DMS53 treated with DMSO at 0.1 percent for 48 hours (cell line): ENCODE data around the gene NRXN2.

ENCODE experiments used
- DNase-seq: peaks from one replicate; lab custom pipeline; 2025; ENCODE audit not compliant: unreplicated experiment; lab: John Stamatoyannopoulos, UW

NRXN2 gene

GRCh38 chr11:64556721-64557250, 166.2 kb downstream of the NRXN2 start:
- DNase-seq: no peak
